HG03460 (cell line): ENCODE results near the gene YIPF2.
"Not testable (repeated sequence)": the region's sequence is repeated elsewhere in the genome, so short reads cannot be mapped to it uniquely, and the experiment has no call there.

Source experiments
- ATAC-seq: cut with Tn5 transposase; IDR thresholded peaks from one replicate; pipeline ENCODE4 v1.9.1; 2021; ENCODE audit not compliant: unreplicated experiment

YIPF2 gene

GRCh38 chr19:10941649-10942048 is 13.2 kb upstream of the YIPF2 start:
- not testable (repeated sequence) for ATAC-seq

GRCh38 chr19:10936661-10937084 is 8.2 kb upstream of the YIPF2 start:
- ATAC-seq: no peak

- ATAC-seq: no peak
Observed at GRCh38 chr19:10935371-10936059, 7.1 kb upstream of the YIPF2 start.

GRCh38 chr19:10929402-10929794 is 959 bp upstream of the YIPF2 start:
- no peak for ATAC-seq

GRCh38 chr19:10927730-10928562 is 493 bp downstream of the YIPF2 start:
- no peak for ATAC-seq

- ATAC-seq: no peak
Observed at GRCh38 chr19:10924597-10924996, 3.8 kb downstream of the YIPF2 start.

- no peak for ATAC-seq
Observed at GRCh38 chr19:10923260-10924112, 5.0 kb downstream of the YIPF2 start.

GRCh38 chr19:10922638-10923014 is 5.8 kb downstream of the YIPF2 start:
- ATAC-seq: no peak

GRCh38 chr19:10921910-10922637 is 6.4 kb downstream of the YIPF2 start:
- no peak for ATAC-seq

GRCh38 chr19:10921199-10921909 is 7.1 kb downstream of the YIPF2 start:
- ATAC-seq: no peak

- no peak for ATAC-seq
Observed at GRCh38 chr19:10920781-10921180, 7.7 kb downstream of the YIPF2 start.

- no peak for ATAC-seq
Observed at GRCh38 chr19:10920288-10920655, 8.2 kb downstream of the YIPF2 start.

- no peak for ATAC-seq
Observed at GRCh38 chr19:10919352-10920287, 8.8 kb downstream of the YIPF2 start.

GRCh38 chr19:10918359-10918758 is 10.1 kb downstream of the YIPF2 start:
- ATAC-seq: no peak

GRCh38 chr19:10916602-10917001 is 11.8 kb downstream of the YIPF2 start:
- no peak for ATAC-seq

GRCh38 chr19:10915130-10916091 is 13.0 kb downstream of the YIPF2 start:
- ATAC-seq: no peak

- no peak for ATAC-seq
Observed at GRCh38 chr19:10913716-10914340, 14.6 kb downstream of the YIPF2 start.

GRCh38 chr19:10912619-10913018 is 15.8 kb downstream of the YIPF2 start:
- no peak for ATAC-seq
